CD4-positive, alpha-beta T cell treated with Interleukin-1 beta for 1 hour (primary cell): Measurements from ENCODE around the gene DENND2C.

ENCODE experiments used
- DNase-seq, 2 donors: peaks; one replicate each; pipeline ENCODE4 v3.0.0-alpha.2; 2020 to 2022

The DENND2C gene

DNA sequence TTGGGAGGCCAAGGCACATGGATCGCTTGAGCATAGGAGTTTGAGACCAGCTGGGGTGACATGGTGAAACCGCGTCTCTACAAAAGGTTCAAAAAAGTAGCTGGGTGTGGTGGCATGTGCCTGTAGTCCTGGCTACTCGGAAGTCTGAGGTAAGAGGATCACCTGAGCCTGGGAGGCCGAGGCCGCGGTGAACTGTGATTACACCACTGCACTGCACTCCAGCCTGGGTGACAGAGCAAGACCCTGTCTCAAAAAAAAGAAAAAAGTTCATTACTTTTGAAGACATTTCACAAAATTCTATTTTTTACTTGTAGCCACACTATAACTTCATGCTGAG lies 2.1 kb upstream of the DENND2C start:
- DNase-seq = no peak

GRCh38 chr1:114671011-114671938 lies 1.4 kb upstream of the DENND2C start:
- peak in 1 of 2 donors; percentile 14 for DNase-seq

DNA sequence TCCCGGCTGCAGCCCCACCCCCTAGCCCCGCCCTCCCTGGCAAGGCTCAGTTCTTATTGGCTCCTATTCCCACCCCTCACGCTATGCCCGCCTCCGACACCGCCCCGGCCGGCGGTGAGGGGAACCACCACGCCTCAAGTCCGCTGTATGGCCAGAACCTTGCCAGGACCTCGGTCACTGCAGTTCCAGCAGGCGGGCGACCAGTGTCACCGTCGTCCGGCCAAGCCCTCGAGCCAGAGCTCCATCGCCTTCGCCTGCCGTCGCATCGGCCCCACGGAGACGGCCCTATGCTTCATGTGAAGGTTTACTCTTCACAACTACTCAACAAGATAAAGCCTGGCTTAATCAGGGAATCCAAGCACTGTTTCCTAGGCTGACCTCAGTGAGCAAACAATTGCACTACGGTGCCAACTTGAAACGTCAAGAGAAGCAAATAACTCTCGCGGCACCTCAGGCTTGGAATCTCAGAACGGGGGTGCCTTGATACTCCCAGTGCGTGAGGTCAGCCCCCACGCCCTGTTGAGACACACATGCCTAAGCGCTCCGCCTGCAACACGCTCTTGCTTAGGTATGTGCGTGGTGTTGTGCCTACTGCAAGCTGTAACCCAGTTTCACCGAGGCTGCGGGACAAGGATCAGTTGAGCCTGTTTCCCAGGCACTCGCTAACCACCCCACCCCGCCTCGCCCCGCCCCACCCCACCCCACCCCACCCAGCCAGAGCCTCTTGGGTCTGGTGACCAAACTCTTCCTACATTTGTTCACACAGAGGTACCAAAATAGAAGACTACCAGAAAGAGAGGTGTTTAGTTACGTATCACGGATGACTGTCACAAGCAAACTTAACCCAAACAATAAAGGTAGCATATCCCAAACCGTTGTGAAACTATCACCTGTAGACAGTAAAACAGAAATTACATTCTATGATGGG lies 498 bp upstream of the DENND2C start:
- DNase-seq = peak; percentile 86 to 87

- DNase-seq = no peak
Observed at GRCh38 chr1:114668784-114669561, 876 bp downstream of the DENND2C start.

DNA sequence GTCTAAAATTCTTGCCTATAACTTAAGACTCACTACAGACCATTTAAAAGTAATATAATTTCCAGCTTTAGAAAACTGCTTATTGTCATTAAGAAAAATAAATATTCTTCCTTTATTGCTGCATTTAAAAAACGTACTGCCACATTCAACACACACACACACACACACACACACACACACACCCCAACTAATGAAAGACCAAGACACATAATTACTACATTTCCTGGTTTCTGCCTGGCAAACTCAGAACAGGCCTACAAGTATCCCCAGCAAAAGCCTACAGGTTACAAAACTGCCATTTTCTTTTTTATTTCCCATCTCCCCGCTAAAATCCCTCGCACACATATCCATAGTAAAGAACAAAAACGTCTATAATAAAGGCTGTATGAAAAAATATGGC lies 1.5 kb downstream of the DENND2C start:
- DNase-seq = no peak

GRCh38 chr1:114666954-114667353 lies 2.9 kb downstream of the DENND2C start:
- no peak for DNase-seq

- DNase-seq = no peak
Observed at GRCh38 chr1:114660238-114660637, 9.6 kb downstream of the DENND2C start.

DNA sequence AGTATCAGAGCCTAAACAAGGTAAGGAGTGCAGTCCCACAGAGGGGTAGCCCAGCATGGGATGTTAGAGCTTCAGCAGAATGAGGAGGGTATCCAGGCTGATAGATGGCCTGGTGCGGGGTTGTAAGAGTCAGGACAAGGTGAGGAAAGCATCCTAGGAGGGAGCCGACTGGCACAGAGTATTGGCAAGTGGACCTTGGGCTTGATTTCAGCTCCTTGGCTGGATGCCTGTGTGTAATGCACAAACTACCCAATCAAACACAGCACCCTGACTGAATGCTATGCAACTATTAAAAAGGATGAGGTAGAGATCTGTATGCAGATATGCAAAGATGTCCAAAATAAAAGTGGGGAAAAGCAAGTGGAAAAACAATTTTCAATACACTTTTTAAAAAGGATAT lies 18.0 kb downstream of the DENND2C start:
- no peak for DNase-seq

GRCh38 chr1:114648503-114648902 lies 21.3 kb downstream of the DENND2C start:
- no peak for DNase-seq

- DNase-seq = no peak
Observed at GRCh38 chr1:114641377-114641776, 28.5 kb downstream of the DENND2C start.

DNA sequence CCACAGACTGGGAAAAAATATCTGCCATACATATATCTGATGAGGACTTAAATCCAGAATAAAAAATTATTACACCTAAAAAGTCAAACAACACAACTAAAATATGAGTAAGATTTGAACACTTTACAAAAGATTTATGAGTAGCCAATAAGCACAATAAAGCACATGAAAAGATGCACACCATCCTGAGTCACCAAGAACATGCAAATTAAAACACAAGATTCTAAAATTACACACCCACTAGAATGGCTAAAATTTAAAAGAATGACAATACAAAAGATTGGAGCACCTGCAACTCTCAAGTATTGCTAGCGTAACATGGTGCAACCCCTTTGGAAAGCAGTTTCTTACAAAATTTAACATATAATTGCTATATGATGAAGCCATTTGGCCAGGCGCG lies 30.9 kb downstream of the DENND2C start:
- DNase-seq = no peak

GRCh38 chr1:114632427-114632826 lies 37.4 kb downstream of the DENND2C start:
- no peak for DNase-seq

GRCh38 chr1:114627107-114627506 lies 42.7 kb downstream of the DENND2C start:
- DNase-seq = no peak

- DNase-seq = no peak
Observed at GRCh38 chr1:114623364-114623763, 46.5 kb downstream of the DENND2C start.

DNA sequence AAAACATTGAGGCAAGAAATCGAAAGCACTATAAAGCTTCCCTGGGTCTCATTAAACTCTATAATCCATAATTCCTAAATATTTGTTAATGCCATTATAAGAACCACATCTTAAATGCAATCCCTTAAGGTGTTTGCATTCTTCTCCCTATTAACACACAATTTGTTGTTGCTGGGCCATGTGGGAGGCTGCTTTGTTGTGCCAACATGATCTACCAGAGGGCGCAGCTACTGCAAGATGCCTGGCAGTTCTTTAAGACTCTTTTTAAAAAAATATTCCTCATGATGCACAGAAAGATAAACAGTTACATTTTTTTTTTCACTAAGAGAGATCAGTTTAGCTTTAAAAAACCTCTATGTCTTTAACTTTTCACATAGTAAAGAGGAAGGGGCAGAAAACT lies 49.4 kb downstream of the DENND2C start:
- no peak for DNase-seq

- no peak for DNase-seq
Observed at GRCh38 chr1:114618606-114619005, 51.2 kb downstream of the DENND2C start.

DNA sequence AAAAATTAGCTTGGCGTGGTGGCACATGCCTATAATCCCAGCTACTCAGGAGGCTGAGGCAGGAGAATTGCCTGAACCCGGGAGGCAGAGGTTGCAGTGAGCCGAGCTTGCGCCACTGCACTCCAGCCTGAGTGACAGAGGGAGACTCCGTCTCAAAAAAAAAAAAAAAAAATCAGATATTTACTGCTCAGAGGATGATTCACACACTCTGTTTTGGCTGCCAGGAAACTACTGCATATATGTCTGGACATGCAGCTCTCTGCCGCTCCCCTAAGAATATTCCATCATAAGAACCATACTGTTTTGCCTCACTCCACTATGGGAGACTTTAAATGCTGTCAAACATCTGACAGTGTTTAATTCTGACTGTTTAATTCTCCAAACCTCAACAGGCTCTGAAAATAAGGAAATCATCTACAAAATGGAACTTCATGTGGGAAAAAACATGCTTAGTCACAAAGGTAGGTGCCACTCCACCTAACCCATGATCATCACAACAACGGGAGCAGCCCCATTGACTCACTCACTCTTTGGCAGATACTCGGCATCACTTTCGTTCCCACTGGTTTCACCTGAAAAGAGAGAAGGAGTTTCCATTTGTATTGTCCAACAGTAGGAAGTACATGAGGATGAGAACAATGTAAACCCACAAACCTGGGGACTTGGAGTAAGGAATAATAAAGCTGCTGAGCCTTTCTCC lies 59.2 kb downstream of the DENND2C start:
- DNase-seq = no peak

- no peak for DNase-seq
Observed at GRCh38 chr1:114609826-114610225, 60.0 kb downstream of the DENND2C start.

DNA sequence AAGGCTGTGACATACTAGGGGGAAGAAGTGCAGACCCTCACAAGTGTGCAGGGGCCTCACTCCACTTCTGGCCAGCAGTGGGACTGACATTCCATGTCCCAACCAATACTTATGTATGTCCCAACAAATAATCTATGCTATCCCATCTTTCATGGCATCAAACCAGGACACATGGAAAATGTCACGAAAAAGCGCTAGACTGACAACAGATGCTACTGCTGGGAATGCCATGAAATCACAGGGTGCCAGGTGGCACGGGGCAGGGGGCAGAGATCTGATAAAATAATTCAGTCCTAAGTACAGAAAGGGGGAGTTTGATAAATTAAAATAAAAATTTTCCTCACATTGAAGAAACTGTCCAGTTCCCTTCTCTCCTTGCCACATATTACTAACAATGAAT lies 60.8 kb downstream of the DENND2C start:
- DNase-seq = no peak

- no peak for DNase-seq
Observed at GRCh38 chr1:114607223-114607622, 62.6 kb downstream of the DENND2C start.

DNA sequence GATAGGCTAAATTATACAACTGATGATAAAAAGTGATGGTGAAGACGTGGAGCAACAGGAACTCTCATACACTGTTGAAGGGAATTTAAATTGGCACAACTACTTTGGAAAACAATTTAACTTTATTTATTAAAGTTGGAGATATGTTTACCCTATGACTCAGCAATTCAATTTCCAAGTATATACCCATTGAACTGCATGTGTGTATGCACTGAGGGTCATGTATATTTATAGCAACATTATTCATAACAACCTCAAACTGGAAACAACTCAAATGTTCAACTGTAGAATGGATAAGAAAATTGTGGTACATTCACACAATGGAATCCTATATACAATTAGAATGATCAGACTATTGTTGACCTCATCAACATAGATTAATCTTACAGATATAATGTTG lies 71.9 kb downstream of the DENND2C start:
- DNase-seq = no peak

- DNase-seq = no peak
Observed at GRCh38 chr1:114595602-114596001, 74.2 kb downstream of the DENND2C start.
